HEK293 (cell line): ENCODE measurements around the gene VSIG1.

ENCODE experiments used
- CTCF ChIP-seq: fragments of 450-650 bp; formaldehyde crosslinking; IDR thresholded peaks from 2 replicates; pipeline ENCODE4 v1.5.1; 2016; ENCODE audit warnings: missing biosample characterization, missing genetic modification characterization
- HOXA7 ChIP-seq: sonication (generic); formaldehyde crosslinking; IDR thresholded peaks from 2 replicates; pipeline ENCODE4 v1.8.1; 2022; ENCODE audit warnings: missing genetic modification reagents, borderline replicate concordance
- ZNF37A ChIP-seq: fragments of 450-650 bp; IDR thresholded peaks from 2 replicates; pipeline ENCODE4 v1.5.1; 2018; ENCODE audit warnings: missing biosample characterization, missing genetic modification characterization
- ZNF830 ChIP-seq: fragments of 450-650 bp; IDR thresholded peaks from 2 replicates; pipeline ENCODE4 v1.5.0; 2018; ENCODE audit warnings: missing biosample characterization, missing genetic modification characterization, low read depth, mild to moderate bottlenecking, moderate library complexity
- ZNF843 ChIP-seq: fragments of 450-650 bp; formaldehyde crosslinking; IDR thresholded peaks from 2 replicates; pipeline ENCODE4 v1.5.1; 2016; ENCODE audit warnings: missing biosample characterization, missing genetic modification characterization
- TF ChIP-seq, protein P1 (sequence below): fragments of 450-650 bp; formaldehyde crosslinking; IDR thresholded peaks from 2 replicates; pipeline ENCODE4 v1.5.1; 2016; ENCODE audit warnings: missing biosample characterization, missing genetic modification characterization, low read depth

DNA sequence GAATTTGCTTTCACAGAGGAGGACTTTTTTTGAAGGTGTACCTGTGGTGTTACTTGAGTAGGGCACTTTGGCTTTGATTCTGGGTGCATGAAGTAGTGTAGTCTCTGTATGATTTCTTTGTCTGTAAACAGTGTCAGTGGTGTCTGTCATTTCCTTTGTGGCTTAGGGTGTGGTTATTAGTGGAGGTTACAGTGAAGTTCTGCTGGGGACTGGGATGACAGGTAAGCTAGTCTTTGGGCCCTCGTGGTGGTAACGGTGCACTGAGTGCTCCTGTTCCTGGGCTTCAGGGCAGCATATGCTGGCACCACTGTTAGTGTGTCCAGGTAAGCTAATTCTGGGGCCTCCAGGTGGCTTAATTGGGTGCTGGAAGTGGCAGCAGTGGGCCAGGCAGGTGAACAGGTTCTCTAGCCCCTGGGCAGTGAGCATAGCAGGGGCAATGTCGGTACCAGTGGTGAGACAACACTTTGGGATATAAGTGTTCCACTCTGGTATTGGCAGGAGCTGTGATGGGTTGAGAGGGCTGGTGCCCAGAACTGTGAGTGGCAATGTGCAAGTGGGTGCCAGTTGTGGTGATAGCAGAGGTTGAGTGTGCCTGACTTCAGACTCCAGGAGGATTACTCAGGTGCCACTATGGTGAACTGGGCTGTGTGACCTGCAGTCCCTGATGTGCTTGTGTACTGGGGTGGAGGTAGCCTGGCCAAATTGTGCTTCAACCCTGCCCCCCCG, 26.0 kb upstream of the VSIG1 start:
- no peak for TF ChIP-seq CTCF (tag by site-specific recombination)
- no peak for TF ChIP-seq ZNF830
- no peak for TF ChIP-seq ZNF843 (tag by site-specific recombination)
- TF ChIP-seq, protein P1, sequence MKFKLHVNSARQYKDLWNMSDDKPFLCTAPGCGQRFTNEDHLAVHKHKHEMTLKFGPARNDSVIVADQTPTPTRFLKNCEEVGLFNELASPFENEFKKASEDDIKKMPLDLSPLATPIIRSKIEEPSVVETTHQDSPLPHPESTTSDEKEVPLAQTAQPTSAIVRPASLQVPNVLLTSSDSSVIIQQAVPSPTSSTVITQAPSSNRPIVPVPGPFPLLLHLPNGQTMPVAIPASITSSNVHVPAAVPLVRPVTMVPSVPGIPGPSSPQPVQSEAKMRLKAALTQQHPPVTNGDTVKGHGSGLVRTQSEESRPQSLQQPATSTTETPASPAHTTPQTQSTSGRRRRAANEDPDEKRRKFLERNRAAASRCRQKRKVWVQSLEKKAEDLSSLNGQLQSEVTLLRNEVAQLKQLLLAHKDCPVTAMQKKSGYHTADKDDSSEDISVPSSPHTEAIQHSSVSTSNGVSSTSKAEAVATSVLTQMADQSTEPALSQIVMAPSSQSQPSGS (tag by site-specific recombination) = no peak
- TF ChIP-seq HOXA7 (CRISPR knock-in tag) = no peak
- TF ChIP-seq ZNF37A (tag by site-specific recombination) = no peak
